OCI-LY3 (cell line): Measurements from ENCODE around the gene ACVR1.

Experiments used
- CTCF ChIP-seq: fragments of 200-600, 300-600 bp; sonication (generic); IDR thresholded peaks from 2 replicates; pipeline ENCODE4 v1.5.1; 2014; ENCODE audit warnings: antibody characterized with exemption, low read length, low read depth
- EZH2phosphoT487 ChIP-seq: fragments of 200-600 bp; shearing (Covaris generic); IDR thresholded peaks from 2 replicates; pipeline ENCODE4 v1.6.1; 2018; ENCODE audit warnings: antibody characterized with exemption, mixed run types, low read depth

GRCh38 chr2:157764386-157764785, 111.7 kb downstream of the ACVR1 start:
- TF ChIP-seq CTCF (no peak), EZH2phosphoT487 (no peak)
